GM18870 (cell line): Measurements from ENCODE around the gene PPP2R3B.
"Not testable (repeated sequence)": the region's sequence is repeated elsewhere in the genome, so short reads cannot be mapped to it uniquely, and the experiment has no call there.

Source experiments
- ATAC-seq: cut with Tn5 transposase; IDR thresholded peaks from one replicate; pipeline ENCODE4 v1.9.1; 2021; ENCODE audit warnings: moderate library complexity; ENCODE audit not compliant: unreplicated experiment

PPP2R3B gene

DNA sequence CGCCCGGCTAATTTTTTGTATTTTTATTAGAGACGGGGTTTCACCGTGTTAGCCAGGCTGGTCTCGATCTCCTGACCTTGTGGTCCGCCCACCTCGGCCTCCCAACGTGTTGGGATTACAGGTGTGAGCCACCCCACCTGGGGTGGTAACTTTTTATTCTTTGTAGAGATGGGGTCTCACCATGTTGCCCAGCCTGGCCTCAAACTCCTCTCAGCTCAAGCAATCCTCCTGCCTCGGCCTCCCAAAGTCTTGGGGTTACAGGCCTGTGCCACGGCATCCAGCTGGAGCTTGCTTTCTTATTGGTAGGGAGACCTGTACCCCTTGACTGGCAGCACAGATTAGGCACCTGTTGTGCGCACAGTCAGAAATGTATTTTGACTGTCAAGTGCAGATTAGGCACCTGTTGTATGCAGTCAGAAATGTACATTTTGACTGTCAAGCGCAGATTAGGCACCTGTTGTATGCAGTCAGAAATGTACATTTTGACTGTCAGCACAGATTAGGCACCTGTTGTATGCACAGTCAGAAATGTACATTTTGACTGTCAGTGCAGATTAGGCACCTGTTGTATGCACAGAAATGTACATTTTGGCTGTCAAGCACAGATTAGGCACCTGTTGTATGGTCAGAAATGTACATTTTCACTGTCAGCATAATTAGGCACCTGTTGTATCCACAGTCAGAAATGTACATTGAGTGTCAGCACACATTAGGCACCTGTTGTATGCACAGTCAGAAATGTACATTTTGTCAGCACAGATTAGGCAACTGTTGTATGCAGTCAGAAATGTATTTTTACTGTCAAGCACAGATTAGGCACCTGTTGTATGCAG, 80.7 kb downstream of the PPP2R3B start:
- not testable (repeated sequence) for ATAC-seq

DNA sequence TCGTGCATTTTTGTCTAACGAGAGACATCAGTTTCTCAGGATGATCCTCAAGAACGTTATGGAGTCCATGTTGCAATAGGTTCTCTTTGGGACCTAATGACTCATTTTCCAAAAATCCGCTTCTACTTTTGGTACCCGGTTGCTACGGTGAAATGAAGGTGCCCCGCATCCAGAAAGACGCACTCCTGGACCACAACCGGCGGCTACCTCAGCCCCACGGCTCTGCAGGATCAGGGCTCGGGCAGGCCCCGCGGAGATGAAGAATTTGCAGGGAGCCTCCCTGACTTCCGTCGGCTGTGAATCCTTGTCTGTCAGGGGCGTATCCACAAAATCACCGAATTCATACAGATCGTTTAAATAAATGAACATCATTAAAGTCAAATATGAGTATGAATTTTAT, 83.7 kb downstream of the PPP2R3B start:
- no peak for ATAC-seq

DNA sequence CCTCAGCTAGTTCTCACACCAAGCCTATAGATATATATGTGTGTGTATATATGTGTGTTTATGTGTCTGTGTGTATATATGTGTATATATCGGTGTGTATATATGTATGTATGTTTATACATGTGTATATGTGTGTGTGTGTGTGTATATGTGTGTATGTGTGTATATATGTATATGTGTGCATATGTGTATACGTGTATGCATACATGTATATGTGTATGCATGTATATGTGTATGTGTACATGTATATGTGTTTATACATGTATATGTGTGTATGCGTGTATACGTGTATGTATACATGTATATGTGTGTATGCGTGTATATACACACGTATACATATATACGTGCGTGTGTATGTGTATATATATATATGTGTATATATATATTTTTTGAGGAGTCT, 86.4 kb downstream of the PPP2R3B start:
- no peak for ATAC-seq

DNA sequence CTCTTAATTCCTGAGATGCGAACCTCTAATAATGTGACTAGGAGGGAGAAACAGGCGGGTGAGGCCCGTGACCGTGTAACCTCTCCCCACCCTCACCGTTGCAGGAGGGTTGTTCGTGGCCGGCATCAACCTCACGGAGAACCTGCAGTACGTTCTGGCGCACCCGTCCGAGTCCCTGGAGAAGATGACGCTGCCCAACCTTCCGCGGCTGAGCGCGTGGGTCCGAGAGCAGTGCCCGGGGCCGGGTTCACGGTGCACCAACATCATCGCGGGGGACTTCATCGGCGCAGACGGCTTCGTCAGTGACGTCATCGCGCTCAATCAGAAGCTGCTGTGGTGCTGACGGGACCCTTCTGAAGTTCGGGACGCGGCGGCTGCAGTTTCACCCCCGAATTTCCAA, 87.7 kb downstream of the PPP2R3B start:
- ATAC-seq: no peak

DNA sequence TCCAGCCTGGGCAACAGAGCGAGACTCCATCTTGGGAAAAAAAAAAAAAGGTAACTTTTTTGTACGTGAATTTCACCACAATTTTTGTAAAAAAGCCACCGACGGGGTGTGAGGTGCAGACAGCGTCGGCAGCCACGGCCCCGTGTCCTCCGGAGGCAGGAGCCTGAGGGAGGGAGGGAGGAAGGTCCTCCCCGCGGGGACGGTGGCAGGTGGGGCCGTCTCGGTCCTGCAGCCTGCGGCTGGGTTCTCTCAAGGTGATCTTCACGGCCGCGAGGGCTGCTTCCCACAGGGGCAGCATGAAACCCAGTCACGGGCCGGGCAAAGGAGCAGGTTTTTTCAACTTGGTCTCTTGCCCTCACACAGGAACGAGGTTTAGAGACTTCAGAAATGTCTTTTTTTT, 91.6 kb downstream of the PPP2R3B start:
- no peak for ATAC-seq

DNA sequence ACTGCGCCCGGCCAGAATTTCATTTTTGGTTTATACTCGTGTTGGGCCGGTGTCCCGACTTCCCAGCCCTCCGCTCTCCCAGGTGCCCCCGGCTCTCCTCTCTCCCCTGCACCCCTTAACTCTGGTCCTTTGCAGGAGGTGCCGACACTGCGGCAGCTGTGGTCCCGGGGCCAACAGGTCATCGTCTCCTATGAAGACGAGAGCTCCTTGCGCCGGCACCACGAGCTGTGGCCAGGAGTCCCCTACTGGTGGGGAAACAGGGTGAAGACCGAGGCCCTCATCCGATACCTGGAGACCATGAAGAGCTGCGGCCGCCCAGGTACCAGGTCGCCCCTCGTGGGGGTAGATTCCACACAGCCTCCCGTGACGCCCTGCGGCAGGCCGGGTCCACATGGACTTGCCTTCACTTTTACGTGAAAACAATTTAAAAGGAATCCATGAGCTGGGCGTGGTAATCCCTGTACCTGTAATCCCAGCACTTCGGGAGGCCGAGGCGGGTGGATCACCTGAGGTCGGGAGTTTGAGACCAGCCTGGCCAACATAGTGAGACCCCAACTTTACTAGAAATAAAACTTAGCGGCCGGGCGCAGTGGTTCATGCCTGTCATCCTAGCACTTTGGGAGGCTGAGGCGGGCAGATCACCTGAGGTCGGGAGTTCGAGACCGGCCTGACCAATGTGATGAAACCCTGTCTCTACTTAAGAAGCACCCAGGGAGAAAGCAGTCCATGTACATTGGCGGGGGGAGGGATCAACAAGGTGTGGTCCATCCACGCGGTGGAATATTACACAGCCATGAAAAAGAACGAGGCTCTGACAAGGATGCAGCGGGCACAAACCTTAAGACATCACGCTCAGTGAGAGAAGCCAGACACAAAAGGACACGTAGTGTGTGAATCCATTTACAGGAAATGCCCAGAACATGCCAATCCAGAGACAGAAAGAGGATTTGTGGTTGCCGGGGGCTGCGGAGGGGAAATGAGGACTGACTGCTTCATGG, 93.5 kb downstream of the PPP2R3B start:
- no peak for ATAC-seq

DNA sequence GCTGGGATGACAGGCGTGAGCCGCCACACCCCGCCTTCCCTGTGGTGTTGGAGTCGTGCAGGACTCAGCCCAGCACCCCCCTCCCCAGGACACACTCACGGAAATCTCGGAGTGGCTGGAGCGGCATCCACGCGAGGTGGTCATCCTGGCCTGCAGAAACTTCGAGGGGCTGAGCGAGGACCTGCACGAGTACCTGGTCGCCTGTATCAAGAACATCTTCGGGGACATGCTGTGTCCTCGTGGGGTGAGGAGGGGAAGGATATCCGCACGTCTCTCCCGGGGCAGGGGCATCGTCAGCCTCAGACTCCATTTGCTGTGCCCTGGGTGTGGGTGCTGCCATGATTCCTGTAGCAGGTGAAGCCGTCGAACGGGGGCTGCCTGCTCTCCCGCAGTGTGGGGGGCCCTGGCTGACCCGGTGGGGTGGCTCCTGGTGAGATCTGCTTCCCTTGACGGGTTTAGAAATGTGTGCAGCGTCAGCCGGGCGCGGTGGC, 95.3 kb downstream of the PPP2R3B start:
- no peak for ATAC-seq

DNA sequence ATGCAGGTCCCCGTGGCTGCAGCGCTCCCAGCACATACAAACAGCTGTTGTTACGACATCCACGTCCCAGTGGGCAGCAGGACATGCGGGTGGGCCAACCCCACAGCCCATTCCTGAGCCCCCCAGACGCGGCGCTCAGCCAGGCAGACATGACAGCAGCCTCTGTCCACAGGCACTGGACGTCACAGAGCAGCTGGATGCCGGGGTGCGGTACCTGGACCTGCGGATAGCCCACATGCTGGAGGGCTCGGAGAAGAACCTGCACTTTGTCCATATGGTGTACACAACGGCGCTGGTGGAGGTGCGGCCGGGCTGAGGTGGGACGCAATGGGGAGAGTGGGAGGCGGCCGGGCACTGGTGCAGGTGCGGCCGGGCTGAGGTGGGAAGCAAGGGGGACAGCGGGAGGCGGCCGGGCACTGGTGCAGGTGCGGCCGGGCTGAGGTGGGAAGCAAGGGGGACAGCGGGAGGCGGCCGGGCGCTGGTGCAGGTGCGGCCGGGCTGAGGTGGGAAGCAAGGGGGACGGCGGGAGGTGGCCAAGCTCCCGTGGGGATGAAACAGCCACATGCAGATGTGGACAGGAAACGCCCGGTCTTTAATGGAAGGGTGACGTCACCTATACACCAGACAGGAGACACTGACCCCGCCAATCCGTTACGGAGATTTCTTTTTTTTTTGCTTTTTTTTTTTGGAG, 96.1 kb downstream of the PPP2R3B start:
- ATAC-seq: no peak

DNA sequence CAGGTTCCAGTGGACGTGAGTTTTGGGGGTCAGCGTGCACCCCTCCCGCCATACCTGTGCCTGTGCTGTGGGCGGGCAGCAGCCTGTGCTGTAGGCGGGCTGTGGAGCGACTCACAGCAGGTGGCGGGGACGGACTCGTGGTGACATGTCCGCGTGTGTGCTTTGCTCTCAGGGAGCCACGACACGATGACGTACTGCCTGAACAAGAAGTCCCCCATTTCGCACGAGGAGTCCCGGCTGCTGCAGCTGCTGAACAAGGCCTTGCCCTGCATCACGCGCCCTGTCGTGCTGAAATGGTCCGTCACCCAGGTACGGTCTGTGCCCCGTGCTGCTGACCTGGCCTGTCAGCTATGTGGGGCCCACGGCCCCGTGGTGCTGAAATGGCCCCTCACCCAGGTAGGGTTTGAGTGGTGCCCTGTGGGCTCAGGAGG, 98.1 kb downstream of the PPP2R3B start:
- no peak for ATAC-seq

DNA sequence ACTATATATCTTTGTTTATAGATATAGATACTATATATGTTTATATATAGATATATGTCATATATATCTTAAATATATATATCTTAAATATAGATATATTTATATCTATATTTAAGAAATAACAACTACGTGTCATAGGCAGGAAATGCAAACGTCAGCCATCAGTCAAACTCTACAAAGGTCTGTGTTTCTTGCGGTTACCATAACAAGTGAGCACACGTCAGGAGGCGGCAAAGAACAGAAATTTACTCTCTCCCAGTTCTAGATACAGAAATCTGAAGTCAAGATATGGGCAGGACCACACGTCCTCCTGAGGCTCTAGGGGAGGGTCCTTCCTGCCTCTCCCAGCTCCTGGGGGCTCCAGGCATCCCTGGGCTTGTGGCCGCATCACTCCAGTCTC, 99.0 kb downstream of the PPP2R3B start:
- ATAC-seq: no peak

DNA sequence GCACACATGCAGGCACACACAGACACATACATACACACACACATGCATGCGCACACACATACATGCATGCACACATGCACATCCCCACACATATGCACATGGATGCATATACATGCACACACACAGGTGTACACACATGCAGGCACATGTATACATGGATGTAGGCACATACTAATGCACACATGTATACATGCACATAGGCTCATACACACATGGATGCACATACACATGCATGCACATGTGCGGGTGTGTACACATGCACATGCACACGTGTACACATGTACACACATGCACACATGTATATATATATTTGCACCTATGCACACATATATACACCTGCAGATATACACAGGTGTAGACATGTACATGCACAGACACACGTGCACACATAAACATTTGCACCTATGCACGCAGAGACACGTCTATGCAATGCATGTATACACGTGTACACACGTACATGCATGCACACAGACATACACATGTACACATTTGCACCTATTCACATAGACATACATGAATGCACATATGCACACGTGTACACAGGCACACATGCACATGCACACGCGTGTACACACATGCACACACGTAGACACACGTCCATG, 101.5 kb downstream of the PPP2R3B start:
- ATAC-seq: no peak
